Calu3 (cell line): ENCODE measurements around the gene TCF4. TPM values are rescaled to one million over a fixed set of nuclear protein-coding genes. Genes with fewer than 3 reads are reported as not detected.

Experiments used
- BruUV-seq: library from RNA; stranded (reverse); fragments of 400-500 nt; replicated peaks from 2 replicates; lab custom pipeline; 2021; lab: Mats Ljungman, UMichigan
- CTCF ChIA-PET: fragments of 300-600 bp; sonication (Branson Sonifier 250); formaldehyde crosslinking; loops from one replicate; lab custom pipeline; 2022; ENCODE audit warnings: antibody characterized with exemption; lab: Charles Lee
- DNase-seq: peaks from one replicate; pipeline ENCODE4 v3.0.0; 2022
- H3K27ac Mint-ChIP-seq: one replicate; pipeline ENCODE4 v1.8.0; 2022; ENCODE audit warnings: mixed read lengths; ENCODE audit not compliant: unreplicated experiment
- H3K27me3 Mint-ChIP-seq: one replicate; pipeline ENCODE4 v1.8.0; 2022; ENCODE audit warnings: mixed read lengths; ENCODE audit not compliant: unreplicated experiment
- H3K36me3 Mint-ChIP-seq: one replicate; pipeline ENCODE4 v1.8.0; 2022; ENCODE audit warnings: mild to moderate bottlenecking, moderate library complexity, mixed read lengths; ENCODE audit not compliant: insufficient read depth, unreplicated experiment
- H3K4me1 Mint-ChIP-seq: one replicate; pipeline ENCODE4 v1.8.0; 2022; ENCODE audit warnings: mild to moderate bottlenecking, low read depth, mixed read lengths; ENCODE audit not compliant: unreplicated experiment
- H3K4me3 Mint-ChIP-seq: one replicate; pipeline ENCODE4 v1.8.0; 2022; ENCODE audit warnings: mild to moderate bottlenecking, low read depth, moderate library complexity, mixed read lengths; ENCODE audit not compliant: unreplicated experiment
- H3K9me3 Mint-ChIP-seq: one replicate; pipeline ENCODE4 v1.8.0; 2022; ENCODE audit warnings: low read depth, mixed read lengths; ENCODE audit not compliant: unreplicated experiment
- CTCF ChIP-seq: fragments of 200-600 bp; IDR thresholded peaks from one replicate; pipeline ENCODE4 v1.8.0; 2022; ENCODE audit warnings: antibody characterized with exemption; ENCODE audit not compliant: unreplicated experiment
- intact Hi-C: fragments of 100-400 bp; cut with micrococcal nuclease; formaldehyde crosslinking; loops from one replicate; pipeline ENCODE4 v1.10.0; 2022; ENCODE audit not compliant: unreplicated experiment
- total RNA-seq: library from RNA; stranded (reverse); gene quantifications from 2 replicates; pipeline ENCODE4 v1.2.3, GENCODE V29; 2022

The TCF4 gene
- total RNA-seq, 1 experiment from 2014 or later, result 0.21 TPM

GRCh38 chr18:55384551-55385275, 203.3 kb downstream of the TCF4 start:
- Mint-ChIP-seq H3K9me3 (peaks cover 11% of the 10 kb centered on the region), H3K27ac (no peak overlapping the region), H3K4me1 (no peaks in the 10 kb centered on the region), H3K36me3 (no peaks in the 10 kb centered on the region), H3K4me3 (no peak overlapping the region), H3K27me3 (no peaks in the 10 kb centered on the region)
- intact Hi-C loops, result no loop called here
- CTCF ChIA-PET, result no interaction called here
- no TSS peak for BruUV-seq
- peak; percentile 11 for DNase-seq
- peak; percentile 33 for TF ChIP-seq CTCF

- Mint-ChIP-seq H3K4me3 (no peak overlapping the region), H3K27me3 (no peaks in the 10 kb centered on the region), H3K4me1 (no peaks in the 10 kb centered on the region), H3K9me3 (peaks cover 11% of the 10 kb centered on the region), H3K36me3 (no peaks in the 10 kb centered on the region), H3K27ac (no peak overlapping the region)
- CTCF ChIA-PET, result no interaction called here
- intact Hi-C loops, result no loop called here
- no peak for TF ChIP-seq CTCF
- DNase-seq, result no peak
- BruUV-seq, result no TSS peak
Measured at GRCh38 chr18:55384115-55384514, 203.9 kb downstream of the TCF4 start.

GRCh38 chr18:55382277-55382805, 205.7 kb downstream of the TCF4 start:
- TF ChIP-seq CTCF, result no peak
- Mint-ChIP-seq H3K4me1 (no peaks in the 10 kb centered on the region), H3K9me3 (peaks cover 11% of the 10 kb centered on the region), H3K4me3 (no peak overlapping the region), H3K27me3 (no peaks in the 10 kb centered on the region), H3K36me3 (no peaks in the 10 kb centered on the region), H3K27ac (no peak overlapping the region)
- CTCF ChIA-PET, result no interaction called here
- no peak for DNase-seq
- no TSS peak for BruUV-seq
- intact Hi-C loops, result no loop called here

GRCh38 chr18:55381277-55381676, 206.7 kb downstream of the TCF4 start:
- intact Hi-C loops, result no loop called here
- TF ChIP-seq CTCF, result no peak
- no peak for DNase-seq
- H3K9me3 Mint-ChIP-seq, result peaks cover 11% of the 10 kb centered on the region
- H3K27ac Mint-ChIP-seq, result no peak overlapping the region
- H3K4me1 Mint-ChIP-seq, result no peaks in the 10 kb centered on the region
- no peak overlapping the region for H3K4me3 Mint-ChIP-seq
- no peaks in the 10 kb centered on the region for H3K36me3 Mint-ChIP-seq
- H3K27me3 Mint-ChIP-seq, result no peaks in the 10 kb centered on the region
- CTCF ChIA-PET, result interaction anchor here (0.6 to 0.7 kb wide), 2 partner anchors 51 to 686 kb away, joined by 3 to 4 read pairs; no protein-coding TSS in a partner anchor
- no TSS peak for BruUV-seq
